ENCODE measurements around the gene UTS2R.

DNA sequence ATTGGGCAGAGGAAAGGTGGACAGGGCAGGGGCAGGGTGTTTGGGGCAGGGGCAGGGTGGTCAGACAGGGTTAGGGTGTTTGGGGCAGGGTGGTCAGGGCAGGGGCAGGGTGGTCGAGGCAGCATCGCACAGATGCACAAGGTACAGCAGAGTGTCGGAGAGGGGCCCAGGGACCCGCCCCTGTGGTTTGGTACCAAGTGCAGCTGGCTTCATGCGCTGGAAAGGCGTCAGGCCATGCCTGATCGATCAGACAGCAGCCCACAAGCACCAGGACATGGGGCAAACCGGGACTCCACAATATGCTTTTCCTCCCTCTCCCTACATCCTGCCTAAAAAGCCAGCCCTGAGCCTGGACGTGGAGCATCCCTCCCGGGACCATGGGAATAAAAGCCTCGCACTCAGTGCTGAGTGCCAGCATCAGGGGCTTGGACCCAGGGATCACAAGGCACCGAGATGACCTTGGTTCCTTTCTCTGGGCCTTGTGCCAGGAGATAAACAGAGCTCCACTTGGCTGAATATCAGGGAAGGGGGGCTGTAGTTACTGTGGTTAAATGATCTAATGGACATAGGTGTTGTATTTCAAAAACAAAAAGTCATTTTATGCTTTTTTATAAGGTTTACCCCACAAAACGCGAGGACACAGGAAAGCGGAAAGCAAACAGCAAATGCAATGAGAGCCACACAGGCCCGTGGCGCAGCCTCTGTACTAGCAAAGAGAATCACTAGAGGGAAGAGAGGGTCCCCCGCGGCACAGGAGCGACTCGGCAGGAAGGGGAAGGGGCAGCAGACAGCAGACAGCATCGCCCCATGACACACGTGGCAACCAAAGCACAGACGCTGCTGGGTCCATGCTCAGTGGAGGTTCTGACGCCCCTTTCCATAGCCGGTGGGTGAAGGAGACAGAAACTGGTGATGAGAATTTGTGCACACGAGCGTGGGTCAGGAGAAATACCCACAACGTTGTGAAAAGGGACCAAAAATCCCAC is 41.3 kb downstream of the UTS2R start:
- TF ChIP-seq, protein P1, sequence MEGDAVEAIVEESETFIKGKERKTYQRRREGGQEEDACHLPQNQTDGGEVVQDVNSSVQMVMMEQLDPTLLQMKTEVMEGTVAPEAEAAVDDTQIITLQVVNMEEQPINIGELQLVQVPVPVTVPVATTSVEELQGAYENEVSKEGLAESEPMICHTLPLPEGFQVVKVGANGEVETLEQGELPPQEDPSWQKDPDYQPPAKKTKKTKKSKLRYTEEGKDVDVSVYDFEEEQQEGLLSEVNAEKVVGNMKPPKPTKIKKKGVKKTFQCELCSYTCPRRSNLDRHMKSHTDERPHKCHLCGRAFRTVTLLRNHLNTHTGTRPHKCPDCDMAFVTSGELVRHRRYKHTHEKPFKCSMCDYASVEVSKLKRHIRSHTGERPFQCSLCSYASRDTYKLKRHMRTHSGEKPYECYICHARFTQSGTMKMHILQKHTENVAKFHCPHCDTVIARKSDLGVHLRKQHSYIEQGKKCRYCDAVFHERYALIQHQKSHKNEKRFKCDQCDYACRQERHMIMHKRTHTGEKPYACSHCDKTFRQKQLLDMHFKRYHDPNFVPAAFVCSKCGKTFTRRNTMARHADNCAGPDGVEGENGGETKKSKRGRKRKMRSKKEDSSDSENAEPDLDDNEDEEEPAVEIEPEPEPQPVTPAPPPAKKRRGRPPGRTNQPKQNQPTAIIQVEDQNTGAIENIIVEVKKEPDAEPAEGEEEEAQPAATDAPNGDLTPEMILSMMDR (IDR thresholded peaks at IDR 0.05; ENCODE audit: low read depth, low read length), result no peak
- TF ChIP-seq EZH2phosphoT487 (IDR thresholded peaks at IDR 0.05; ENCODE audit: low read depth), result no peak
